ELF-1 (cell line): ENCODE measurements around the gene ALAS1.

Source experiments
- DNase-seq: peaks from one replicate; pipeline ENCODE4 v3.0.0-alpha.2; 2016; ENCODE audit warnings: low read depth, low spot score

The ALAS1 gene

DNA sequence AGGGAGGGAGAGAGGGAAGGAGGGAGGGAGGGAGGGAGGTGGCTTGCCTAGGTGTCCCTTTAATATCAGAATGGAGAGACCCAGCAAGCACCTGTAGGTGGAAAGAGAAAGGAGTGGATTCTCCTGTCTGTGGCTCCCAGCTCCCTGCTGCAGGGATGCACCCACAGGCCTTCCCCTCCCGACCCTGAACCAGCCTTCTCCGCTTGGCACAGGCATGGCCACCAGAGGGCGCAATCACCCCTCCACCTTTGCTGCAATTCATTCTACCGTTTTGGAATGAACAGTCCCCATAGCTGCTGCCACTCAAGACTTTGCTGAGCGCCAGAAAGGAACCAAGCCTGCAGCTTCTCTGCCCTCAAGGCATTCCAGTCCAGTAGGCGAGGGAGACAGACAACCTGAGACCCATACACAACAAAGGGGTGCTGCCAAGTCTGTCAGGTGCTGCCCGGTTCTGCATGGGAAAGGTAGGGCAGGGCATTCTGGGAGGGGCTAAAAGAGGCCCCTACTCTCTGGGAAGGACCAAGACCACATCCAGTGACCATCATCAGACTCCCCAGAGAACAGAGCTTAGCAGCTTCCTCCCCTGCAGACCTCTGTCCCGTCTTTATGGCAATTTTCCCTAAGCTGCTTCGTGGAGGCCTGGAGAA lies 22.5 kb downstream of the ALAS1 start:
- DNase-seq = peak; percentile 92

DNA sequence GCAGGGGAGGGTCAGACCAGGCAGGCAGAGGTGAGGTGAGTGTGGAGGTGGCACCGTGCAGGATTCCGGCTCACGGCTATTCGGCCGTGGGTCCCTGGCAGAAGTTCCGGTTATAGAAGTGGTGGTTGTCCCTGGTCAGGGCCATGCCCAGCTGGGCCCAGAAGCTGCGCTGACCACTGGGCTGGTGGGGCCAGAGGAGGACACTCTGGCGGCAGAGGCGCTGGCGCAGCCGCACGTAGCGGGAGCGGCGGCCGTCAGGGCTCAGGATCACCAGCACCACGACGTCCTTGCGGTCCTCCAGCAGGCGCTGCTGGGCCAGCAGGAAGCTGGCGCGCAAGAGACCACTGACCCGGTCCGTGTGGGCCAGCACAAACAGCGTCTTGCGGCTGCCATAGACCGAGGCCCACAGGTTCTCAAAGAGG lies 23.2 kb downstream of the ALAS1 start:
- DNase-seq = no peak

DNA sequence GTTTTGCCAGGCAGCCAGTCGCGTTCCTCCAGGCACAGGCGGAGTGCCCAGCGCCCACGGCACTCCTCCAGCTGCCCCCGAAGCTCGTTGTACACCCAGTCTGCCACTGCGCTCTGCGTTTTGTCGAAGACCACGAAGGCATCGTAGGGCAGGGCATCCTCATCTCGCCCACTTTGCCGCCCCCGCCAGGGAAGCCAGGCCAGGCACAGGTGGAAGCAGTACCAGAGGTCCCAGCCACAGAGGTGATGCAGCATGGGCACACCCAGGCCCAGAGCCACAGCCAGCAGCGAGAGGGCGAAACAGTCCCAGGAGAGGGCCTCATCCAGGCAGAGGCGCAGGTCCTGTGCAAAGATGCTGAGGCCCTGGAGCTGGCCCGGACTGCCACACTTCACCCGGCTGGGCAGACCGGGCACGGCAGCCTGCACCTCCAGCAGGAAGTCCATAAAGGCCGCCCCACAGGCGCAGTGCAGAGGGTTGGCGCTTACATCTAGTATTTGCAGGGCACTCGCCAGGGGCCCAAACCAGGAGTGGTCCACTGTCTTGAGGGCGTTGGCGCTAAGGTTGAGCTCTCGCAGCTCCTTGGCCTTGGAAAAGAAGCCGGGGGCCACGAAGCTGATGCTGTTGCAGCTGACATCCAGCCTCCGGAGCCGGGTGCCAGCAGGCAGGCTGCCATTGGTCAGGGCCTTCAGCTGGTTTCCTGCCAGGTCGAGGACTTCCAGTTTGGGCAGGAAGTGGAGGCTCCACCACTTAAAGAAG lies 23.8 kb downstream of the ALAS1 start:
- no peak for DNase-seq

DNA sequence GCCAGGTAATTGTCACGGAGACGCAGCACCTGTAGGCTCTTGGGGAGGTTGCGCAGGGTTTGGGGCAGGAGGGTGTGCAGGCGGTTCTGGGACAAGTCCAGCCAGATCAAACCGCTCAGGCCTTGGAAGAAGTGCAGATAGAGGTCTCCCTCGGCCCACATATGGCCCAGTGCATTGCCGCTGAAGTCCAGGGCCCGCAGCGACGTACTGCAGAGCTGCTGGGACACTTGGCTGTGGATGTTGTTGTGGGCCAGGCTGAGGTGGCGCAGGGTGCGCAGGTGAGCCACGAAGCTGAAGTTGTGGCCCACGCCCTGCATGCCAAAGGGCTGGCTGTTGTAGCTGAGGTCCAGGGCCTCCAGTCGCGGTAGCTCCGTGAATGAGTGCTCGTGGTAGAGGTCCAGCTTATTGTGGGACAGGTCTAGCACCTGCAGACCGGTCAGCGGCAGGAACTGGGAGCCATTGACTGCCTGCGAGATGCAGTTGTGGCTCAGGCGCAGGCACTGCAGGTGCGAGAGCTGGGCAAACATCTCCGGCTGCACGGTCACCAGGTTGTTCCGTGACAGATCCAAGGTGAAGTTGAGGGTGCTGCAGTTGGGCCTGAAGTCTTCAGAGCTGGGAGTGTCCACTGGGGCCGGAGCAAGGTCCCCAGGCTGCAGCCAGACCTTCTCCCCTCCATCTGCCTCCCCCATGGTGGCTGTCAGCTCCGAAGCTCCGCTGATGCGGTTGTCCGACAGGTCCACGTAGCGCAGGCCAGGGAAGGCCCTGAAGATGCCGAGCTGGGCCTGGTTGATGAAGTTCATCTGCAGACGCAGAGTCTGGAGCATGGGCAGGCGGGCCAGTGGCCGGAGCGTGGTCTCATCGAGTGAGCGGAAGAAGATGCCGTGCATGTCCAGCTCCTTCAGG lies 24.6 kb downstream of the ALAS1 start:
- DNase-seq = no peak

DNA sequence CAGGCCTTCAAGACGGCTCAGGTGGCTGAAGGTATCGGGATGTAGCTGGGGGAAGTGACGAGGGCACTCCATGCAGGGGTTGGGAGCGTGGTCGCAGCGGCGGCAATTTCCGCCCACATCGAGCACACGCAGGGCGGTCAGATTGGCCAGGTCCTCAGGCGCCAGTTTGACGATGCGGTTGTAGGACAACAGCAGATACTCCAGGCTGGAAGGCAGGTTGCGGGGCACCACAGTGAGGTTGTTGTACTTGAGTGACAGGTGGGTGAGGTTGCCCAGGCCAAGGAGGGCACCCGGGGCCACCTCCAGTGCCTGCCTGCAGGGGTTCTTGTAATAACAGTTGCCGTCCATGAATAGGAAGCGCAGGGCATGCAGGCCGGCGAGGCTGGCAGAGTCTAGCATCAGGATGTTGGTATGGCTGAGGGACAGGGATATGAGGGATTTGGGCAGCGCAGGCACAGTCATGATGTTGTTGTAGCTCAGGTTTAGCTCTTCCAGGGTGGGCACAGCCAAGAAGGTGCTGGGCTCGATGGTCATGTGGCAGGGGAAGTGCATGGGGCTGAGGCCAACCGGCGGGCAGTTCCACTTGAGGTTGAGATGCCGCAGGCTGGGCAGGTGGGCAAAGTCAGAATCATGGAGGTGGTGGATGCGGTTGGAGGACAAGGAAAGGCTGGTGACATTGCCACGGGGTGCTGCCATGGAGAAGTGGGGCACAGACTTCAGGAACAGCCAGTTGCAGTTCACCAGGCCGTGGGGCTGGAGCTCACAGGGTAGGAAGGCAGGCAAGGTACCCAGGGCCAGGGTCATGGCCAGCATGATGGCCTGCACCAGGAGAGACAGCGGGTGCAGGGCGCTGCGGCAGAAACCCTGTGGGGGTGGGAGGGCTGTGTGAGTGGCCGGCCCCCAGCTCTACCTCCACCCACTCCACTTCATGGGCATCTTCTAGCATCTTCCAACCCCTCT lies 25.8 kb downstream of the ALAS1 start:
- no peak for DNase-seq

DNA sequence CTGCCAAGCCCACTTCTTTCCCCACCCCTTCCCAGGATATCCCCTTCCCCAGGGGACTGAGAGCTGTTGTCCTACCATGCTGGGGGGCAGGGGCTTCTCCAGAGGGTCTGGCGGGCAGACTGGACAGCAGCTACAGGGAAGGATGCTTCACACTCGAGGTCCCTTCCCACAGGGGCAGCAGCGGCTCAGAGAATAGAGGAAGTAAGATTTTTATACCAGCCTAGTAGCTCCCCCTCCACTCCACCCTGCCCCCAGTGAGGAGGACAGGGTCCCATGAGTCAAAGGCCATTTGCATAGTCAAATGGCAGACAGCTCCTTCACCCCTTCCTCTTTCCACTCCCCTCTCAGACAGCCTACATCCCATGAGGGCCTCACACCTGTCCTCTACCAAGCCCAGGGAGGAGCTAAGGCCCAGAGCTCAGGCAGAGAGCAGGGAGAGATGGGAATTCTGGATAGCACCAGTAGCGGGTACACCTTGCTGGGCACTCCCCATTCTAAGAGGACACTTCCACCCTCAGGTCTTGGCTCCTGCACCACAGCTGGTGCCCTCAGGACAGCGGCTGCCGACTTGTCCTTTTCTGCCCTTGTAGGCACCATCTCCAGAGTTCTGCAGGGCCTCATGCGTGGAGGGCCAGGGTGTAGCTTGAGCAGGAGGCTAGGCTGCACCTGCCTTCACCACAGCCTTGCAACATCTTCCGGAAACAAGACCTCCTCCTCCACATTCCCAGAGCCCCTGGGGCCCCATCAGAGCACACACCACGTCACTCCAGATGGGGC lies 27.7 kb downstream of the ALAS1 start, which contains the start of gene TLR9:
Gene TLR9 (minus strand): TSS at position 194 of the 777 bp plus-strand sequence. CDS start 116 bp downstream, at position 78.
- no peak for DNase-seq

DNA sequence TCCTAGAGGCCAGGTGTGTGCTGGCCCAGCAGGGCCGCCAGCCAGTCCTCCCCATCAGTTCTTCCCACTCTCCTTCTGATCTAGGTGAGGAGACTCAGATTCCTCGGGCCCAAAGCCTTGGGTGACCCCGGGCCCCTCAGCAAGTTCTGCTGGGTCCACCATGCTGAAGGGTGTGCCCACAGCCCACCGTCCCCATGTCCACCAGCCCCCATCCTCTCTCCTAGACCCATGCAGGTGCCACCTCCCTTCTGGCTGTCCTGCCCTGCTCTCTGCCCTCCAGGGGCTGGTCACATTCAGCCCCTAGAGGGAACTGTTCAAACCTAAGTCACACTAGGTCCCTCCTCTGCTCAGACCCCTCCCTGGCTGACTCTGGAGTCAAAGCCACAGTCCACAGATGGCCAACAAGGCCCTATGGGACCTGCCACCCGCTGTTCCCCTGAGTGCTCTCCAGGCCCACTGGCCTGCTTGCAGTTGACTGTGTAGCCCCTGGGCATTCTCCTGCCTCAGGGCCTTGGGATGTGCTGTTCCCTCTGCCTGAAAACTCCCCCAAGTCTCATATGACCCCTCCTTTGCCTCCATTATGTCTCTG lies 28.4 kb downstream of the ALAS1 start:
- no peak for DNase-seq

DNA sequence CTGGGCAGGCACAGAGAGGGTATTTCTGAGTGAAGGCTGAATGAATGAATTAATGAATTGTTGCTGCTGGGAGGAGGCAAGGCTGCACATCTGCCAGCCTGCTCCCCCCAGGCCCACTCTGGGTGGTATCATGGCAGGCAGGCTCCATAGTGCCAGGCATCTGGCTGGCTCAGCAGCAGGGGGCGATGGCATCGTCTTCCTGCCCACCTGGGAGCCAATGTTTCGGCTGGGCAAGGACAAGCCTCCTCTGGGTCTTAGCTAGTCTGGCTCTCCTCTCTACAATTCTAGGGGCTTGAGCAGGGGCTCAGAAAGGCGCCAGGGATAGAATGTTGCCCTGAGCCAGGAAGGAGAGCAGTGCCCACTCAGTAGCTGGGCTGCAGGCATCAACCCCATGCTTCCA lies 29.2 kb downstream of the ALAS1 start:
- DNase-seq = no peak

DNA sequence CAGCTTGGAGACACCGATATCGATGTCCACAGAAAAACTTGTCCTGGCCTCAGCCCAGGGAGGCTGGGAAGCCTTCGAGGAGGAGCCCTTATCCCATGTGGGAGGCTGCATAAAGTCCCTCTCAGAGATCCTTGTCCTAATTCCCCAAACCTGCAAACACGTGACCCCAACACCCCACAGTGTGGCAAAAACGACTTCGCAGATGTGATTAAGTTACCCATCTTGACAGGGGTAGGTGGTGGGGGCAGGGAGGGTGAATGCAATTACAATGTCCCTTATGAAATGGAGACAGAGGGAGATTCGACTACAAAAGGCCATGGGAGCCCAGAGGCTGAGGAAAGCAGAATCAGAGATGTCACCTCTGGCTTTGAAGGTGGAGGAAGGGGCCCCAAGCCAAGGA lies 29.8 kb downstream of the ALAS1 start:
- DNase-seq = no peak

DNA sequence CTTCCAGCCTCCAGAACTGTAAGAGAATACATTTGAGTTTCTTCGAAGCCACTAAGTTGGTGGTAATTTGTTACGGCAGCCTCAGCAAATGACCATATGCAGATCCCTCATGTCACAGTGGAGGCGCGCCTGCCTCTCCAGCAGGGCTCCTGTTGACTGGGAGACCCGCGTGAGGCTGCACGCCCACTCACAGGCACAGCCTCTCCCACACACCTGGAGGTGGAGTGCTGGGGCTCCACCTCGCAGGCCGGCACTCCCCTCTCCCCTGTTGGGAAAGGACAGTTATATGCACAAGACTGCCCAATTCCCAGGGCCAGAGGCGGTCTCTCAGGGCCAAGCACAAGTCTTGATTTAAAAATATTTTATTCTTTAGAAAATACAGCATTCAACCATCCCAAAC lies 30.3 kb downstream of the ALAS1 start:
- no peak for DNase-seq

DNA sequence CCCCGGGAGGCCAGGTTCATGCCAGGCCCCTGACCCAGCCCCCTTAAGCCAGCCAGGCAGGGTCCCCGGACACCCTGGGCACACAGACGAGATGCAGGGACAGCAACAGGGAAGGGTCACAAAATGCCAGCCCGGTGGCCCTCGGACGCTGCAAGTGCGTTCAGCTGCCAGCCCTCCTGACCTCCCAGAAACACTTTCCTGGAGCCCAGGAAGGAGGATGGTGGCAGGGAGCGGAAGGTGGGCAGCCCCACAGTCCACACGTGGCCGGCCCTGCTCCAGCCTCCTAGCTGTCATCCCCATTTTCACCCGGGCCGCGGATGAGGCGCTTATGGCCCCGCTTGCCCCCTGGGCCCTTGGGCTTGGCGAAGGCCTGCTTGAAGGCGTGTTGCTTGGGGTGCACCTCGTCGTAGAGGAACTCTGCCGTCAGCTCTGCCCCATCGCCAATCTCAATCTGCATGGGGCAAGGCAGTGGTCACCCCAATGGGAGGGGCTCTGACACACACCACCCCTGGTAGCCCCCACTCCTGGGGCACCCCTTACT lies 30.9 kb downstream of the ALAS1 start:
- no peak for DNase-seq

DNA sequence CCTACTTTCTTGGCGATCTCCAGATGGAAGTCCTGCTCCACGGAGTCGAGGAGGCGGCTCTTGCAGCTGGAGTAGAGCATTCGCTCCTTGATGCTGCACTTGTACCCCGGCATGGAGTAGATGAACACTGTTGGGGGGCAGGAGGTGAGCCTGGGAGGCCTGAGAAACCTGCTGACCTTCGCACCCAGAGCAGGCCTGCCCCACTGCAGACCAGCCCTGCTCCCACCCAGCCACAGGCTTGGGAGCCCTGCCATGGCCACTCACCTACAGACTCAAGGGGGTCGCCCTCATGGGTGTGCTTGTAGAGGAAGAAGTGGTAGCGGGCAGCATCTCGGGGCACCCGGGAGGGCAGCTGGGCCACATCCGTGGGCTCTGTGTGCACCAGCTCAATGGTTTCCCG lies 31.7 kb downstream of the ALAS1 start:
- DNase-seq = no peak

DNA sequence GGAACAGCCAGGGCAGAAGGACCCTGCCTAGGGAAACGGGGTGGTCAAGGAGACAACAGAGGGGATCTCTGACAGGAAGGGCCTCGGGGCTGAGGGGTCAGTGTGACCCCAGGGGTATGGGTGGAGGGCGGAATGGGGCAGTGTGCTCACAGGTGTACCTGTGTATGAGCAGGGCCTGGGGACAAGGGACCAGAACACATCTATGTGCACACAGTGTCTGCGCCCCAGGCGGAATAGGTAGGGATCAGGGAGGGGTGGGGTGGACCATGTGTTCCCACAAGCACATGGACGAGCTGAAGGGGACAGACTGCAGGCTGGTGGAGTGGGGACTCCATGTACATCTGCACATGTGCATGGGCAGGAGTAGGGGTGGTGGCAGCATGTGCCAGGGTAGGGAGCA lies 32.5 kb downstream of the ALAS1 start:
- DNase-seq = no peak

DNA sequence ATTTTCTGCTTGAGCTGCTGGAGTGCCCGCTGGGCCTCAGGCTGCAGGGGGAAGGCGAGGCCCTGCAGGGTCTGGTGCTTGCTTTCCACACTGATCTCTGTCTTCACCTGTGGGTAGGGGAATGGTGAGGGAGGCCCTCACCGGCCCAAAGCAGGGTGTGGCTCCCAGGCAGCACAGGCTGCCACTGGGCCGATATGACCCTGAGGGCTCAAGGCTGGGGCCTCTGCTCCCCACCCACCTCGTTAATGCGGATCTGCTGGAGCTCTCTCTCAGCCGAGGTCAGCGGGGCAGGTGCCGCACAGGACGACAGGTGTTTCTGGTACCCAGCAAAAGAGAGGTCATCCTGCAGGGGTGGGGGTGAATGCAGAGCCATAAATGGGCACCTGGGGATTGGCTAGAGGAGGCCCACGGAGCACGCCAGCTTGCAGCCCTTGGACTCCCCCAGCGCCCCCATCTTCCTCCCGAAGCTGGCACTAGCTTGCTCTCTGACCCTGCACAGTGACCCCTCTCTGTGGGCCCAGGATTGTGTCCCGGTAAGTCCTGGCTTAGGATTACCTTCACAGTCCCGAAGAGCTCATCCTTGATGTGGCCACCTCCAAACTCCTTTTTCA lies 33.0 kb downstream of the ALAS1 start:
- no peak for DNase-seq

DNA sequence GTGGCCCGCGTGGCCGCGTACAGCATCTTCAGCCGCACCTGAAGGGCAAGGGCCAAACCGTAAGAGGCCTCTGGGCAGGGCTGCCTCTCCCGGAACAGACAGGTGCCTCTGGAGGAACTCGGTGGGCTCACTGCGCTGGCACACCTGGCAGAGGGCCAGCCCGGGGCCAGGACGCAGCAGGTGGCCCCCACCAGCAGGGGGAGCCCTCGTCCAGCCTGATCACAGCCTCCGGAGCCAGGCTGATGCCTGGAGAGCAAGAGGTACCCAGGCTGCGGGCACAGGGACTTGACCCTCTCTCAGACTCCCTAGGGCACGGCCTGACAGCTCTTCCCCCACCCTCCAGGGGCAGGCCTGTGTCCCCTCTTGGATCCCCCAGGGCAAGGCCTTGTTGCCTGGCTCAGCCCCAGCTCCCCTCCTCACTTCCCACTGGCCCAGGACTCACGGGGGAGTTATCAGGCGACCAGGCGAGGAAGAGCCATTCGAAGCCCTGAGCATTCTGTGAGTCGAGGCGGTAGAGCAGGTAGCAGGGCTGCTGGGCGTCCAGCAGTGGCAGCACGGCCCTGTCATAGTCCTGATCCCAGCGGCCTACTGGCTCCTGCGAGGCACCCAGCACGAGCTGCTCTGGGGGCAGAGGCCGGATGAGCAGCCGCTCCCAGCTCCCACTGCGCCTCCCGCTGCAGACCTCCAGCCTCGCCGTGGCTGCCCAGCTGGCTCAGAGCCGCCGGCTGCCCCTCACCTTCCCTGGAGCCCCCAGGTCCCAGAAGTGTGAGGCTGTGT lies 33.7 kb downstream of the ALAS1 start:
- peak; percentile 67 for DNase-seq

DNA sequence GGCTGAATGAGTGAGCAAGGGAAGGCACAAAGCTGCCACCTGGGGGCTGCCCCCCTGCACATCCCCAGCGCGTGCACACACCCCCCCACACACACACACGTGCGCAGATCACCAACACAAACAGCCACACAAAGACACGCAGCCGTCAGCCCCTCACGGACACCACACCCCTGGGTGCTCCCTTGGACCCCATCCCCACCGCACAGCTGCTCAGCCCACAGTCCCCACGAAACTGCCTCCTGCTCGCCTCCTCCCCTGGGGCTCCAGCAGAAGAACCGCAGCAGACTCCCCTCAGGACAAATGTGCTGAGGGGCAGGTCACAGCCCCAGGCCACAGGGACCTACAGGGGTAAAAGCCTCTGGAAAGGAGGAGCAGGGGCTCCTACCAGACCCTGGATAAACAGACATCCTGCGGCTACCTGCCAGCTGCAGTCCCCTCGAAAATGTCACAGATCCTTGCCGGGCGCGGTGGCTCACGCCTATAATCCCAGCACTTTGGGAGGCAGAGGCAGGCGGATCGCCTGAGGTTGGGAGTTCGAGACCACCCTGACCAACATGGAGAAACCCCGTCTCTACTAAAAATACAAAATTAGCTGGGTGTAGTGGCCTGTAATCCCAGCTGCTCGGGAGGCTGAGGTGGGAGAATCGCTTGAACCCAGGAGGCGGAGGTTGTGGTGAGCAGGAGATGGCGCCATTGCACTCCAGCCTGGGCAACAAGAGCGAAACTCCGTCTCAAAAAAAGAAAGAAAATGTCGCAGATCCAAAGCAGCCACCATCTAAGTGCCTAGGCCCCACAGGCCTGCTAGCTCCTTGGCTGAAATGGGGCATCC lies 34.5 kb downstream of the ALAS1 start:
- DNase-seq = no peak

DNA sequence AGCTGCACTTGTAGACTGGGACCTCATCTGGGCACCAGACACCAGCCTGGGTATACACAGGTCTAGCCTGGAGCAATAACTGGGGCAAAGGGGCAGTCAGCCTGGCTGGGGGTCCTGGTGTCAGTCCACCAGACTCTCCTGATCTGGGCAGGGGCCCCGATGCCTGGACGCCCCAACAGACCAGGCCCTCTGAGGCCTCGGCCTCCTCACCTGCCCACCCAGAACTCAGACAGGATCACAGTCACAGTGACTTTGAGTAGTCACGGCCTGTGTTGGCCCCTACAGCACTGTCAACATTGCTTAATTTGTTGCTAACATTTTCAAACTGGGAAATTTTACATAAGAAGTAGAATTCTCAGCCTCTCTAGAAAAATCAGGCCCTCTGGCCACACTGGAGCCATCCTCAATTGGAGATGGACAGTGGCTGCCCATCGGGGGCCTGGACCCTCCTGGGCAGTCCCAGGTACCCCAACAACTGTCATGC lies 35.2 kb downstream of the ALAS1 start:
- DNase-seq = no peak
